T-cell (primary cell): ENCODE measurements around the gene HSPA2. TPM values are rescaled to one million over a fixed set of nuclear protein-coding genes. Genes with fewer than 3 reads are reported as not detected.

Experiments
- ATAC-seq, 4 experiments: fragments of 200-7000 bp in 3 of 4; fragments of 150-1000 bp in 1 of 4; cut with Tn5 transposase; replicated peaks in 1 of 4; 1 replicate in 3 of 4; 2 replicates in 1 of 4; pipeline ENCODE4 v1.10.0; 2021; ENCODE audit warnings: moderate library complexity in 3 of 4, mild to moderate bottlenecking in 2 of 4, moderate number of reproducible peaks in 1 of 4
- CTCF ChIA-PET, 2 donors: fragments of 300-600 bp; sonication (Branson Sonifier 250); formaldehyde crosslinking; loops; one replicate each; lab custom pipeline; 2022; ENCODE audit warnings: antibody characterized with exemption in 2 of 2; lab: Charles Lee
- POLR2A ChIA-PET, 2 donors: fragments of 300-600 bp; sonication (Branson Sonifier 250); formaldehyde crosslinking; loops; one replicate each; lab custom pipeline; 2022; ENCODE audit warnings: antibody characterized with exemption in 2 of 2; lab: Charles Lee
- DNase-seq, 35 experiments: peaks; one replicate each; pipeline versions ENCODE4 v3.0.0 to v3.0.0-alpha.2; 2013 to 2023
- H3K27ac ChIP-seq: one replicate; pipeline ENCODE4 v1.5.1; 2013; ENCODE audit warnings: low read length
- H3K27me3 ChIP-seq, 2 experiments: replicated peaks in 1 of 2; 1 replicate in 1 of 2; 2 replicates in 1 of 2; pipeline versions ENCODE4 v1.6.1 to v1.7.0; 2013; ENCODE audit warnings: low read length in 1 of 2, mixed read lengths in 1 of 2; ENCODE audit not compliant: control insufficient read depth in 2 of 2, insufficient read depth in 2 of 2; ENCODE audit errors: extremely low read depth in 1 of 2
- H3K36me3 ChIP-seq, 2 donors: 1 replicate in 1 of 2; 2 replicates in 1 of 2; pipeline versions ENCODE4 v1.6.1 to v1.7.0; 2013; ENCODE audit warnings: low read length in 1 of 2; ENCODE audit not compliant: control insufficient read depth in 2 of 2, insufficient read depth in 1 of 2; ENCODE audit errors: extremely low read depth in 1 of 2
- H3K4me1 ChIP-seq, 2 experiments: 1 replicate in 1 of 2; 2 replicates in 1 of 2; pipeline versions ENCODE4 v1.6.1 to v1.7.0; 2013; ENCODE audit warnings: low read length in 2 of 2, mixed read lengths in 1 of 2; ENCODE audit not compliant: insufficient read depth in 2 of 2, control insufficient read depth in 1 of 2; ENCODE audit errors: extremely low read depth in 1 of 2
- H3K4me3 ChIP-seq, 2 donors: 1 replicate in 1 of 2; 2 replicates in 1 of 2; pipeline versions ENCODE4 v1.5.1 to v1.7.0; 2013; ENCODE audit warnings: mild to moderate bottlenecking in 2 of 2, low read length in 1 of 2, moderate library complexity in 1 of 2; ENCODE audit not compliant: control insufficient read depth in 1 of 2; ENCODE audit errors: extremely low read depth in 1 of 2
- H3K9me3 ChIP-seq: 2 replicates; pipeline ENCODE4 v1.7.0; 2013
- H3K27ac Mint-ChIP-seq, 2 donors: one replicate each; pipeline ENCODE4 v1.8.0; 2020 to 2021; ENCODE audit warnings: mild to moderate bottlenecking in 2 of 2, mixed read lengths in 2 of 2
- H3K27me3 Mint-ChIP-seq, 2 donors: one replicate each; pipeline ENCODE4 v1.8.0; 2021 to 2022; ENCODE audit warnings: mixed read lengths in 2 of 2
- H3K36me3 Mint-ChIP-seq: one replicate; pipeline ENCODE4 v1.8.0; 2021; ENCODE audit warnings: mixed read lengths
- H3K4me1 Mint-ChIP-seq, 3 donors: one replicate each; pipeline ENCODE4 v1.8.0; 2020 to 2022; ENCODE audit warnings: mixed read lengths in 3 of 3, mild to moderate bottlenecking in 1 of 3
- H3K4me3 Mint-ChIP-seq, 3 donors: one replicate each; pipeline ENCODE4 v1.8.0; 2020 to 2022; ENCODE audit warnings: mild to moderate bottlenecking in 3 of 3, mixed read lengths in 3 of 3, moderate library complexity in 3 of 3
- H3K9me3 Mint-ChIP-seq, 3 donors: one replicate each; pipeline ENCODE4 v1.8.0; 2020 to 2022; ENCODE audit warnings: mixed read lengths in 3 of 3
- WGBS: methylation state at CpG from one replicate; pipeline ENCODE4 v1.1.5; 2013; ENCODE audit warnings: missing lambda C conversion rate; ENCODE audit not compliant: insufficient coverage; 5-methylcytosine and 5-hydroxymethylcytosine counted together
- total RNA-seq, 35 experiments: library from RNA in 6 of 35; stranded (reverse) in 6 of 35; fragments of 120-200 nt in 1 of 35; gene quantifications; one replicate each; pipeline versions ENCODE4 v1.2.1 to v1.2.4 and lab custom pipeline; 2013 to 2026

HSPA2 gene
- total RNA-seq, 5 donors from 2014 or later (not counting 1 experiment from before 2014, with no cell fraction given), result 1.2 to 2.7 (median 2.1) TPM

GRCh38 chr14:64581817-64582216, 41.3 kb downstream of the HSPA2 start:
- 79% methylated on average over 2 of the region's 5 CpGs for WGBS
- ChIA-PET CTCF (no interaction called here), POLR2A (no interaction called here)
- Histone ChIP-seq H3K4me3 (no peak overlapping the region), H3K9me3 (no peaks in the 10 kb centered on the region), H3K4me1 (no peaks in the 10 kb centered on the region), H3K27ac (no peak overlapping the region), H3K27me3 (no peaks in the 10 kb centered on the region), H3K36me3 (no peaks in the 10 kb centered on the region)
- Mint-ChIP-seq H3K36me3 (no peaks in the 10 kb centered on the region), H3K27me3 (no peaks in the 10 kb centered on the region), H3K4me1 (no peaks in the 10 kb centered on the region), H3K4me3 (no peak overlapping the region), H3K9me3 (no peaks in the 10 kb centered on the region), H3K27ac (no peak overlapping the region)
- no peak for ATAC-seq
- no peak for DNase-seq

GRCh38 chr14:64584190-64584589, 43.6 kb downstream of the HSPA2 start:
- H3K27ac ChIP-seq, result no peak overlapping the region
- H3K36me3 ChIP-seq, result no peaks in the 10 kb centered on the region
- no peak overlapping the region for H3K4me3 ChIP-seq
- POLR2A ChIA-PET, result no interaction called here
- DNase-seq (no peak), ATAC-seq (no peak)
- no peak overlapping the region for H3K27ac Mint-ChIP-seq
- no peaks in the 10 kb centered on the region for H3K27me3 Mint-ChIP-seq
- no peaks in the 10 kb centered on the region for H3K9me3 ChIP-seq
- no peaks in the 10 kb centered on the region for H3K4me1 Mint-ChIP-seq
- no peaks in the 10 kb centered on the region for H3K27me3 ChIP-seq
- H3K9me3 Mint-ChIP-seq, result no peaks in the 10 kb centered on the region
- WGBS, result 100% methylated on average over 1 of the region's 1 CpG
- H3K4me1 ChIP-seq, result no peaks in the 10 kb centered on the region
- CTCF ChIA-PET, result no interaction called here
- no peak overlapping the region for H3K4me3 Mint-ChIP-seq
- H3K36me3 Mint-ChIP-seq, result no peaks in the 10 kb centered on the region

- ChIA-PET POLR2A (interaction anchor here in 1 of 2 donors (0.8 kb wide), 1 partner anchor 47 kb away, joined by 3 read pairs; no protein-coding TSS in a partner anchor), CTCF (no interaction called here)
- H3K9me3 Mint-ChIP-seq, result no peaks in the 10 kb centered on the region
- H3K27ac Mint-ChIP-seq, result no peak overlapping the region
- 100% methylated on average over 1 of the region's 3 CpGs for WGBS
- H3K27ac ChIP-seq, result no peak overlapping the region
- H3K4me3 ChIP-seq, result no peak overlapping the region
- peaks cover 0 to 4% of the 10 kb centered on the region in 2 donors for H3K27me3 Mint-ChIP-seq
- no peaks in the 10 kb centered on the region for H3K27me3 ChIP-seq
- no peaks in the 10 kb centered on the region for H3K9me3 ChIP-seq
- no peaks in the 10 kb centered on the region for H3K4me1 Mint-ChIP-seq
- DNase-seq (no peak), ATAC-seq (no peak)
- no peaks in the 10 kb centered on the region for H3K4me1 ChIP-seq
- no peaks in the 10 kb centered on the region for H3K36me3 Mint-ChIP-seq
- no peaks in the 10 kb centered on the region for H3K36me3 ChIP-seq
- H3K4me3 Mint-ChIP-seq, result no peak overlapping the region
These were observed 51.3 kb downstream of the HSPA2 start for GRCh38 chr14:64591809-64592208.

Other genes starting within 250 kb of the HSPA2 start
- under 1 TPM in 4 of 5 donors, not detected in 1; 0.20 to 0.70 (median 0.43) TPM for gene ESR2, start 246.4 kb upstream of the HSPA2 start, total RNA-seq
- gene MTHFD1, start 152.4 kb upstream of the HSPA2 start, total RNA-seq, result 10 to 100 TPM; 27.6 to 48.9 (median 43.4) TPM
- gene AKAP5, start 75.2 kb upstream of the HSPA2 start, total RNA-seq, result 1 to 10 TPM in 1 of 5 donors, under 1 TPM in 4; 0.26 to 2.0 (median 0.55) TPM
- gene ZBTB25, start 36.9 kb upstream of the HSPA2 start, total RNA-seq, result 10 to 100 TPM; 48.0 to 71.9 (median 51.2) TPM
- 100 to 1,000 TPM in 2 of 5 donors, 10 to 100 TPM in 3; 69.2 to 130 (median 72.4) TPM for gene ZBTB1, start 36.0 kb upstream of the HSPA2 start, total RNA-seq
- not detected for gene PPP1R36, start 9.2 kb downstream of the HSPA2 start, total RNA-seq
- 10 to 100 TPM; 12.4 to 58.2 (median 27.3) TPM for gene PLEKHG3, start 163.7 kb downstream of the HSPA2 start, total RNA-seq